WTC11 (cell line): ENCODE measurements around the gene LPP. TPM values are rescaled to one million over a fixed set of nuclear protein-coding genes. Genes with fewer than 3 reads are reported as not detected.

Experiments used
- ATAC-seq: fragments of 200-7000 bp; cut with Tn5 transposase; 2 replicates; pipeline ENCODE4 v1.10.0; 2021; ENCODE audit warnings: mild to moderate bottlenecking, moderate library complexity
- CTCF ChIA-PET: fragments of 300-600 bp; sonication (Branson Sonifier 250); formaldehyde crosslinking; loops from one replicate; lab custom pipeline; 2021; ENCODE audit warnings: antibody characterized with exemption; lab: Charles Lee
- POLR2A ChIA-PET: fragments of 350-600 bp; sonication (Branson Sonifier 250); formaldehyde crosslinking; loops from one replicate; lab custom pipeline; 2021; ENCODE audit warnings: antibody characterized with exemption; lab: Charles Lee
- DNase-seq: peaks from one replicate; pipeline ENCODE4 v3.0.0; 2021; ENCODE audit warnings: low spot score
- H3K27ac Mint-ChIP-seq: 2 replicates; pipeline ENCODE4 v1.8.0; 2021; ENCODE audit warnings: mixed read lengths
- H3K27me3 Mint-ChIP-seq: 2 replicates; pipeline ENCODE4 v1.8.0; 2021; ENCODE audit warnings: low read depth, mild to moderate bottlenecking, moderate library complexity, mixed read lengths
- H3K36me3 Mint-ChIP-seq: 2 replicates; pipeline ENCODE4 v1.8.0; 2021; ENCODE audit warnings: mixed read lengths
- H3K4me1 Mint-ChIP-seq: 2 replicates; pipeline ENCODE4 v1.8.0; 2022; ENCODE audit warnings: mixed read lengths
- H3K4me3 Mint-ChIP-seq: 2 replicates; pipeline ENCODE4 v1.8.0; 2021; ENCODE audit warnings: mild to moderate bottlenecking, moderate library complexity, mixed read lengths
- H3K9me3 Mint-ChIP-seq: 2 replicates; pipeline ENCODE4 v1.8.0; 2021; ENCODE audit warnings: mixed read lengths
- CREB1 ChIP-seq: sonication (generic); formaldehyde crosslinking; IDR thresholded peaks from 2 replicates; pipeline ENCODE4 v1.8.0; 2023; ENCODE audit warnings: mild to moderate bottlenecking, missing genetic modification reagents
- EMX1 ChIP-seq: fragments of 250-450 bp; sonication (Bioruptor Pico); IDR thresholded peaks from 2 replicates; pipeline ENCODE4 v1.8.0; 2021; ENCODE audit warnings: mild to moderate bottlenecking
- FOXJ3 ChIP-seq: sonication (generic); formaldehyde crosslinking; IDR thresholded peaks from 2 replicates; pipeline ENCODE4 v1.9.0; 2021; ENCODE audit warnings: missing genetic modification reagents, mild to moderate bottlenecking, borderline replicate concordance
- GABPB1 ChIP-seq: sonication (generic); formaldehyde crosslinking; IDR thresholded peaks from 2 replicates; pipeline ENCODE4 v1.8.1; 2023; ENCODE audit warnings: mild to moderate bottlenecking, missing genetic modification reagents
- IRF2 ChIP-seq: sonication (generic); formaldehyde crosslinking; IDR thresholded peaks from 2 replicates; pipeline ENCODE4 v1.8.0; 2022; ENCODE audit warnings: low read depth, missing genetic modification reagents, borderline replicate concordance
- JUN ChIP-seq: sonication (generic); formaldehyde crosslinking; IDR thresholded peaks from 2 replicates; pipeline ENCODE4 v1.8.0; 2023; ENCODE audit warnings: mild to moderate bottlenecking, missing genetic modification reagents
- NFYB ChIP-seq: sonication (generic); formaldehyde crosslinking; conservative IDR thresholded peaks from 2 replicates; pipeline ENCODE4 v1.8.0; 2022; ENCODE audit warnings: low read depth, missing genetic modification reagents
- NR3C1 ChIP-seq: sonication (generic); formaldehyde crosslinking; conservative IDR thresholded peaks from 2 replicates; pipeline ENCODE4 v1.8.1; 2023; ENCODE audit warnings: low read depth, mild to moderate bottlenecking, missing genetic modification reagents
- RELA ChIP-seq: sonication (generic); formaldehyde crosslinking; IDR thresholded peaks from 2 replicates; pipeline ENCODE4 v1.8.1; 2022; ENCODE audit warnings: missing genetic modification reagents, mild to moderate bottlenecking, borderline replicate concordance
- TP53 ChIP-seq: sonication (generic); formaldehyde crosslinking; IDR thresholded peaks from 2 replicates; pipeline ENCODE4 v1.8.1; 2023; ENCODE audit warnings: mild to moderate bottlenecking, missing genetic modification reagents
- ZNF263 ChIP-seq: sonication (generic); formaldehyde crosslinking; IDR thresholded peaks from 2 replicates; pipeline ENCODE4 v1.8.1; 2022; ENCODE audit warnings: low read depth, mild to moderate bottlenecking, moderate library complexity, missing genetic modification reagents
- ZNF396 ChIP-seq: fragments of 250-450 bp; sonication (Bioruptor Pico); IDR thresholded peaks from 2 replicates; pipeline ENCODE4 v1.8.0; 2021; ENCODE audit warnings: mild to moderate bottlenecking, moderate library complexity, borderline replicate concordance
- total RNA-seq: library from RNA; stranded (reverse); gene quantifications from 3 replicates; pipeline ENCODE4 v1.2.3, GENCODE V29; 2021
- TF ChIP-seq, protein P1 (sequence below): sonication (generic); formaldehyde crosslinking; IDR thresholded peaks from 2 replicates; pipeline ENCODE4 v1.8.0; 2023; ENCODE audit warnings: missing genetic modification reagents, mild to moderate bottlenecking, borderline replicate concordance
- TF ChIP-seq, protein P2 (sequence below): sonication (generic); formaldehyde crosslinking; IDR thresholded peaks from 2 replicates; pipeline ENCODE4 v1.8.0; 2023; ENCODE audit warnings: missing genetic modification reagents
- TF ChIP-seq, protein P3 (sequence below): sonication (generic); formaldehyde crosslinking; IDR thresholded peaks from 2 replicates; pipeline ENCODE4 v1.8.0; 2022; ENCODE audit warnings: mild to moderate bottlenecking, missing genetic modification reagents
- TF ChIP-seq, protein P4 (sequence below): sonication (generic); formaldehyde crosslinking; conservative IDR thresholded peaks from 2 replicates; pipeline ENCODE4 v1.8.1; 2022; ENCODE audit warnings: mild to moderate bottlenecking, missing genetic modification reagents
- TF ChIP-seq, protein P5 (sequence below): sonication (generic); formaldehyde crosslinking; IDR thresholded peaks from 2 replicates; pipeline ENCODE4 v1.8.1; 2022; ENCODE audit warnings: mild to moderate bottlenecking, moderate library complexity, missing genetic modification reagents
- TF ChIP-seq, protein P6 (sequence below): sonication (generic); formaldehyde crosslinking; IDR thresholded peaks from 2 replicates; pipeline ENCODE4 v1.8.0; 2022; ENCODE audit warnings: mild to moderate bottlenecking, missing genetic modification reagents

LPP gene
- total RNA-seq, 1 experiment from 2014 or later, result 49.6 TPM

DNA sequence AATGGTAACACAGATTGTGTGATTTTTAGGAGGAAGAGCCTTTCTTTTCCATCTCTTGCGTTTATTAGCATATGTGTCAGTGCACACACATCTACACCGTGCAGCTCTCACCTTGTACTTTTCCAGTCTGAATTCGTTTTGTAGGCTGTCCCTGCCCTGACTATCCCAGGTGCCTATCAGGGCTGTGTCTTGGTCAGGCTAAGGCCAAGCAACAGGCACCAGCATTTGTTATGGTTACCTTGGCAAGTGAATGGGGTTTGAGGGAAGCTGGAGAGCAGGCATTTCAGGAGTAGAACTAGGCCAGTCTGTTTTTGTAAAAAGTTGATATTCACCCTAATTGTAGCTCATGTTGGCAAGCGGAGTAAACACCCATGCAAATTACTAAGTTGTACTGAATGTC lies 528.4 kb downstream of the LPP start:
- ATAC-seq, result no peak

DNA sequence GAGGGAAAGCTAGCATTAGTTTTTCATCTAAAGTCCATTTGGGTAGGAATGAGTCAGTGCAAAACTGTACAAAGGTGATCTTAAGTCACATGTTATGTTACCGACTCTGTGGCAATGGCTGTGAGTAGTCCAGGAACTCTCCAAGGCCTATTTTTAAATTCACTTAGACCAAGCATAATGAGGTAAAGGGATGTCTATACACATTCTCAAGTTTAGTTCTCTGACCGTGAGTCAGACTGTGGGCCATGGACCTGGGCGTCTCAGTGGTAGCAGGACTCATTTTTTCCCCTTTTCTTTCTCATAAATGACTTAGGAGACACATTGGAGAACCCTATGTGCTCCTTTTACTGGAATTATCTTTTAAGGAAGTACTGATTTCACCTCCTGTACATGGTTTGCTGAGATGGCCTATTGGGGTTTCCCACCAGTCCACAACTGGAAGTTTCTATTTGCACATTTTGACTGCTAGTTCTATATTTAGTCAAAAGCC lies 529.1 kb downstream of the LPP start:
- Mint-ChIP-seq H3K36me3 (no peaks in the 10 kb centered on the region), H3K9me3 (no peaks in the 10 kb centered on the region), H3K4me3 (no peak overlapping the region), H3K27me3 (no peaks in the 10 kb centered on the region), H3K27ac (no peak overlapping the region), H3K4me1 (peaks cover 18% of the 10 kb centered on the region)
- TF ChIP-seq, protein P1, sequence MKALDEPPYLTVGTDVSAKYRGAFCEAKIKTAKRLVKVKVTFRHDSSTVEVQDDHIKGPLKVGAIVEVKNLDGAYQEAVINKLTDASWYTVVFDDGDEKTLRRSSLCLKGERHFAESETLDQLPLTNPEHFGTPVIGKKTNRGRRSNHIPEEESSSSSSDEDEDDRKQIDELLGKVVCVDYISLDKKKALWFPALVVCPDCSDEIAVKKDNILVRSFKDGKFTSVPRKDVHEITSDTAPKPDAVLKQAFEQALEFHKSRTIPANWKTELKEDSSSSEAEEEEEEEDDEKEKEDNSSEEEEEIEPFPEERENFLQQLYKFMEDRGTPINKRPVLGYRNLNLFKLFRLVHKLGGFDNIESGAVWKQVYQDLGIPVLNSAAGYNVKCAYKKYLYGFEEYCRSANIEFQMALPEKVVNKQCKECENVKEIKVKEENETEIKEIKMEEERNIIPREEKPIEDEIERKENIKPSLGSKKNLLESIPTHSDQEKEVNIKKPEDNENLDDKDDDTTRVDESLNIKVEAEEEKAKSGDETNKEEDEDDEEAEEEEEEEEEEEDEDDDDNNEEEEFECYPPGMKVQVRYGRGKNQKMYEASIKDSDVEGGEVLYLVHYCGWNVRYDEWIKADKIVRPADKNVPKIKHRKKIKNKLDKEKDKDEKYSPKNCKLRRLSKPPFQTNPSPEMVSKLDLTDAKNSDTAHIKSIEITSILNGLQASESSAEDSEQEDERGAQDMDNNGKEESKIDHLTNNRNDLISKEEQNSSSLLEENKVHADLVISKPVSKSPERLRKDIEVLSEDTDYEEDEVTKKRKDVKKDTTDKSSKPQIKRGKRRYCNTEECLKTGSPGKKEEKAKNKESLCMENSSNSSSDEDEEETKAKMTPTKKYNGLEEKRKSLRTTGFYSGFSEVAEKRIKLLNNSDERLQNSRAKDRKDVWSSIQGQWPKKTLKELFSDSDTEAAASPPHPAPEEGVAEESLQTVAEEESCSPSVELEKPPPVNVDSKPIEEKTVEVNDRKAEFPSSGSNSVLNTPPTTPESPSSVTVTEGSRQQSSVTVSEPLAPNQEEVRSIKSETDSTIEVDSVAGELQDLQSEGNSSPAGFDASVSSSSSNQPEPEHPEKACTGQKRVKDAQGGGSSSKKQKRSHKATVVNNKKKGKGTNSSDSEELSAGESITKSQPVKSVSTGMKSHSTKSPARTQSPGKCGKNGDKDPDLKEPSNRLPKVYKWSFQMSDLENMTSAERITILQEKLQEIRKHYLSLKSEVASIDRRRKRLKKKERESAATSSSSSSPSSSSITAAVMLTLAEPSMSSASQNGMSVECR (CRISPR knock-in tag), result no peak
- no peak for TF ChIP-seq NFYB (CRISPR knock-in tag)
- TF ChIP-seq, protein P2, sequence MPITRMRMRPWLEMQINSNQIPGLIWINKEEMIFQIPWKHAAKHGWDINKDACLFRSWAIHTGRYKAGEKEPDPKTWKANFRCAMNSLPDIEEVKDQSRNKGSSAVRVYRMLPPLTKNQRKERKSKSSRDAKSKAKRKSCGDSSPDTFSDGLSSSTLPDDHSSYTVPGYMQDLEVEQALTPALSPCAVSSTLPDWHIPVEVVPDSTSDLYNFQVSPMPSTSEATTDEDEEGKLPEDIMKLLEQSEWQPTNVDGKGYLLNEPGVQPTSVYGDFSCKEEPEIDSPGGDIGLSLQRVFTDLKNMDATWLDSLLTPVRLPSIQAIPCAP, result no peak
- TF ChIP-seq, protein P3, sequence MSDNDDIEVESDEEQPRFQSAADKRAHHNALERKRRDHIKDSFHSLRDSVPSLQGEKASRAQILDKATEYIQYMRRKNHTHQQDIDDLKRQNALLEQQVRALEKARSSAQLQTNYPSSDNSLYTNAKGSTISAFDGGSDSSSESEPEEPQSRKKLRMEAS, result no peak
- no peak for TF ChIP-seq JUN (CRISPR knock-in tag)
- TF ChIP-seq IRF2 (CRISPR knock-in tag), result no peak
- TF ChIP-seq, protein P4, sequence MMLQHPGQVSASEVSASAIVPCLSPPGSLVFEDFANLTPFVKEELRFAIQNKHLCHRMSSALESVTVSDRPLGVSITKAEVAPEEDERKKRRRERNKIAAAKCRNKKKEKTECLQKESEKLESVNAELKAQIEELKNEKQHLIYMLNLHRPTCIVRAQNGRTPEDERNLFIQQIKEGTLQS (CRISPR knock-in tag), result no peak
- no peak for TF ChIP-seq TP53
- no peak for TF ChIP-seq GABPB1
- TF ChIP-seq ZNF263, result no peak
- no peak for TF ChIP-seq ZNF396
- TF ChIP-seq RELA, result no peak
- no peak for TF ChIP-seq CREB1 (CRISPR knock-in tag)
- CTCF ChIA-PET, result no interaction called here
- ATAC-seq (no peak), DNase-seq (no peak)
- POLR2A ChIA-PET, result no interaction called here

More for the DNA sequence above, 528.4 kb downstream of the LPP start:
- H3K27me3 Mint-ChIP-seq, result no peaks in the 10 kb centered on the region
- peaks cover 3% of the 10 kb centered on the region; the same call in 1 of the 2 replicates for H3K9me3 Mint-ChIP-seq
- CTCF ChIA-PET, result interaction anchor here (1.8 kb wide), 1 partner anchor 67 kb away, joined by 4 read pairs; no protein-coding TSS in a partner anchor
- H3K27ac Mint-ChIP-seq, result no peak overlapping the region
- H3K36me3 Mint-ChIP-seq, result no peaks in the 10 kb centered on the region
- POLR2A ChIA-PET, result no interaction called here
- H3K4me1 Mint-ChIP-seq, result peaks cover 15% of the 10 kb centered on the region
- DNase-seq, result no peak
- no peak overlapping the region for H3K4me3 Mint-ChIP-seq
- TF ChIP-seq EMX1 (CRISPR knock-in tag) (no peak), FOXJ3 (CRISPR knock-in tag) (no peak), NR3C1 (no peak)
- TF ChIP-seq, protein P5, sequence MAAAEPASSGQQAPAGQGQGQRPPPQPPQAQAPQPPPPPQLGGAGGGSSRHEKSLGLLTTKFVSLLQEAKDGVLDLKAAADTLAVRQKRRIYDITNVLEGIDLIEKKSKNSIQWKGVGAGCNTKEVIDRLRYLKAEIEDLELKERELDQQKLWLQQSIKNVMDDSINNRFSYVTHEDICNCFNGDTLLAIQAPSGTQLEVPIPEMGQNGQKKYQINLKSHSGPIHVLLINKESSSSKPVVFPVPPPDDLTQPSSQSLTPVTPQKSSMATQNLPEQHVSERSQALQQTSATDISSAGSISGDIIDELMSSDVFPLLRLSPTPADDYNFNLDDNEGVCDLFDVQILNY (CRISPR knock-in tag), result no peak
- TF ChIP-seq, protein P6, sequence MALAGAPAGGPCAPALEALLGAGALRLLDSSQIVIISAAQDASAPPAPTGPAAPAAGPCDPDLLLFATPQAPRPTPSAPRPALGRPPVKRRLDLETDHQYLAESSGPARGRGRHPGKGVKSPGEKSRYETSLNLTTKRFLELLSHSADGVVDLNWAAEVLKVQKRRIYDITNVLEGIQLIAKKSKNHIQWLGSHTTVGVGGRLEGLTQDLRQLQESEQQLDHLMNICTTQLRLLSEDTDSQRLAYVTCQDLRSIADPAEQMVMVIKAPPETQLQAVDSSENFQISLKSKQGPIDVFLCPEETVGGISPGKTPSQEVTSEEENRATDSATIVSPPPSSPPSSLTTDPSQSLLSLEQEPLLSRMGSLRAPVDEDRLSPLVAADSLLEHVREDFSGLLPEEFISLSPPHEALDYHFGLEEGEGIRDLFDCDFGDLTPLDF, result no peak
- TF ChIP-seq, protein P1 (CRISPR knock-in tag), result no peak
- TF ChIP-seq, all 79 proteins: peak for 0
